ENCODE results near the gene IRF2BPL. TPM values are rescaled to one million over a fixed set of nuclear protein-coding genes. Genes with fewer than 3 reads are reported as not detected.

The IRF2BPL gene
- total and polyA plus RNA-seq, 9 of the 15 experiments (the other 6 are each of a cell fraction or from before 2014, with no cell fraction given) = 0.52 to 21.6 (median 2.5) TPM

GRCh38 chr14:76977793-76978720 is 50.5 kb downstream of the IRF2BPL start (continued):
- TF ChIP-seq TOE1 (IDR thresholded peaks at IDR 0.05; ENCODE audit: borderline replicate concordance) (peak; percentile 75; the same call in 1 of the 2 replicates), TOE1 (CRISPR knock-in tag; IDR thresholded peaks at IDR 0.05; ENCODE audit: borderline replicate concordance, low read depth) (no peak), ZBED1 (IDR thresholded peaks at IDR 0.05) (no peak), RBM22 (IDR thresholded peaks at IDR 0.05; ENCODE audit: low read depth, low read length, poor library complexity, severe bottlenecking) (no peak), FOXP1 (CRISPR knock-in tag; IDR thresholded peaks at IDR 0.05) (no peak), SRF (CRISPR knock-in tag; IDR thresholded peaks at IDR 0.05) (no peak), ETV6 (IDR thresholded peaks at IDR 0.05; ENCODE audit: borderline replicate concordance in 1 of 2, low read depth in 2 of 2, low read length in 1 of 2) (no peak), ETV6 (CRISPR knock-in tag; IDR thresholded peaks at IDR 0.05; ENCODE audit: borderline replicate concordance) (no peak), FOXM1 (IDR thresholded peaks at IDR 0.05; ENCODE audit: low read depth) (no peak), FOXM1 (CRISPR knock-in tag; IDR thresholded peaks at IDR 0.05; ENCODE audit: low read depth) (no peak), SMARCC2 (IDR thresholded peaks at IDR 0.05; ENCODE audit: low read depth) (no peak), ARID3A (IDR thresholded peaks at IDR 0.05; ENCODE audit: borderline replicate concordance, low read depth, low read length) (no peak), E2F6 (IDR thresholded peaks at IDR 0.05; ENCODE audit: borderline replicate concordance in 1 of 2, extremely low read depth in 1 of 2, insufficient read depth in 1 of 2, insufficient read length in 1 of 2, low read depth in 1 of 2, low read length in 1 of 2, poor library complexity in 1 of 2, severe bottlenecking in 1 of 2) (peak in 1 of 2 experiments; percentile 19), XRCC3 (IDR thresholded peaks at IDR 0.05) (no peak), ZNF668 (CRISPR knock-in tag; IDR thresholded peaks at IDR 0.05) (no peak), TFAP4 (CRISPR knock-in tag; IDR thresholded peaks at IDR 0.05; ENCODE audit: borderline replicate concordance) (peak; percentile 21; the same call in 1 of the 2 replicates), NCOR1 (IDR thresholded peaks at IDR 0.05) (0 out of 2 replicates have a peak, but pooled peaks have one; percentile 12), KLF13 (tag; IDR thresholded peaks at IDR 0.05; ENCODE audit: borderline replicate concordance, low read depth) (no peak), ZNF143 (CRISPR knock-in tag; IDR thresholded peaks at IDR 0.05) (no peak), FOXA1 (IDR thresholded peaks at IDR 0.05; ENCODE audit: borderline replicate concordance) (no peak), MBD2 (IDR thresholded peaks at IDR 0.05; ENCODE audit: borderline replicate concordance, low read depth) (no peak), MAFK (IDR thresholded peaks at IDR 0.05; ENCODE audit: low read length) (no peak), TRIM24 (IDR thresholded peaks at IDR 0.05) (0 out of 4 replicates have a peak, but pooled peaks of 1 of the 2 experiments have one; percentile 18), RBM14 (IDR thresholded peaks at IDR 0.05; ENCODE audit: borderline replicate concordance, insufficient read depth, low read depth, low read length) (no peak), CBX1 (IDR thresholded peaks at IDR 0.05; ENCODE audit: low read depth) (no peak)

Measured in K562 (cell line).